ENCODE measurements around the gene DNAJC16. TPM values are rescaled to one million over a fixed set of nuclear protein-coding genes. Genes with fewer than 3 reads are reported as not detected.
A peak's percentile ranks its signal among the peaks of the same experiment; 100 is the strongest.

DNAJC16 gene
- total and polyA plus RNA-seq, 9 of the 15 experiments (the other 6 are each of a cell fraction or from before 2014, with no cell fraction given) = 6.9 to 16.8 (median 12.8) TPM

GRCh38 chr1:15543589-15544568, 17.2 kb downstream of the DNAJC16 start (continued):
- TF ChIP-seq ZBTB40 (IDR thresholded peaks at IDR 0.05) = 0 out of 2 replicates have a peak, but pooled peaks have one; percentile 8
- TF ChIP-seq ZBTB40 (CRISPR knock-in tag; IDR thresholded peaks at IDR 0.05) = no peak
- peak; percentile 93 to 95 for TF ChIP-seq NCOA2 (IDR thresholded peaks at IDR 0.05; ENCODE audit: partially characterized antibody in 2 of 2)
- no peak; the same call in 1 of the 2 replicates for TF ChIP-seq GABPA (tag; conservative IDR thresholded peaks at IDR 0.05; ENCODE audit: low read depth)
- no peak for TF ChIP-seq PURB (CRISPR knock-in tag; IDR thresholded peaks at IDR 0.05; ENCODE audit: low read depth)
- TF ChIP-seq, protein P1, sequence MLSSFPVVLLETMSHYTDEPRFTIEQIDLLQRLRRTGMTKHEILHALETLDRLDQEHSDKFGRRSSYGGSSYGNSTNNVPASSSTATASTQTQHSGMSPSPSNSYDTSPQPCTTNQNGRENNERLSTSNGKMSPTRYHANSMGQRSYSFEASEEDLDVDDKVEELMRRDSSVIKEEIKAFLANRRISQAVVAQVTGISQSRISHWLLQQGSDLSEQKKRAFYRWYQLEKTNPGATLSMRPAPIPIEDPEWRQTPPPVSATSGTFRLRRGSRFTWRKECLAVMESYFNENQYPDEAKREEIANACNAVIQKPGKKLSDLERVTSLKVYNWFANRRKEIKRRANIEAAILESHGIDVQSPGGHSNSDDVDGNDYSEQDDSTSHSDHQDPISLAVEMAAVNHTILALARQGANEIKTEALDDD (IDR thresholded peaks at IDR 0.05) = 0 out of 2 replicates have a peak, but pooled peaks have one; percentile 45
- no peak for TF ChIP-seq ZNF146 (CRISPR knock-in tag; IDR thresholded peaks at IDR 0.05; ENCODE audit: unreplicated experiment)
- TF ChIP-seq NFIC (IDR thresholded peaks at IDR 0.05) = peak; percentile 92
- peak; percentile 100 for TF ChIP-seq SMARCE1 (IDR thresholded peaks at IDR 0.05)
- TF ChIP-seq NR4A1 (CRISPR knock-in tag; IDR thresholded peaks at IDR 0.05) = no peak
- no peak for TF ChIP-seq NR4A1 (tag; IDR thresholded peaks at IDR 0.05)
- TF ChIP-seq HCFC1 (IDR thresholded peaks at IDR 0.05; ENCODE audit: low read depth, low read length) = no peak; the same call in 1 of the 2 replicates
- peak; percentile 85 for TF ChIP-seq VEZF1 (CRISPR knock-in tag; IDR thresholded peaks at IDR 0.05)
- TF ChIP-seq RAD21 (CRISPR knock-in tag; conservative IDR thresholded peaks at IDR 0.05 in 1 of 2, IDR thresholded peaks at IDR 0.05 in 1 of 2) = peak; percentile 3 to 24; a peak in 1 of 4 replicates

Data from K562 (cell line).